Testis (tissue), 2 donors: ENCODE data around the gene WFS1.

Experiments
- POLR2A ChIP-seq: fragments of 450-650 bp; IDR thresholded peaks from one replicate; pipeline ENCODE4 v1.6.1; 2017; ENCODE audit warnings: antibody characterized with exemption, mild to moderate bottlenecking, moderate library complexity
- TF ChIP-seq, protein P1 (sequence below), 3 experiments: fragments of 450-650 bp in 2 of 3; fragments of 200-600 bp in 1 of 3; sonication (generic) in 1 of 3; IDR thresholded peaks; one replicate each; pipeline ENCODE4 v1.5.1; 2016 to 2019; ENCODE audit warnings: antibody characterized with exemption in 3 of 3, mild to moderate bottlenecking in 2 of 3, moderate library complexity in 1 of 3

DNA sequence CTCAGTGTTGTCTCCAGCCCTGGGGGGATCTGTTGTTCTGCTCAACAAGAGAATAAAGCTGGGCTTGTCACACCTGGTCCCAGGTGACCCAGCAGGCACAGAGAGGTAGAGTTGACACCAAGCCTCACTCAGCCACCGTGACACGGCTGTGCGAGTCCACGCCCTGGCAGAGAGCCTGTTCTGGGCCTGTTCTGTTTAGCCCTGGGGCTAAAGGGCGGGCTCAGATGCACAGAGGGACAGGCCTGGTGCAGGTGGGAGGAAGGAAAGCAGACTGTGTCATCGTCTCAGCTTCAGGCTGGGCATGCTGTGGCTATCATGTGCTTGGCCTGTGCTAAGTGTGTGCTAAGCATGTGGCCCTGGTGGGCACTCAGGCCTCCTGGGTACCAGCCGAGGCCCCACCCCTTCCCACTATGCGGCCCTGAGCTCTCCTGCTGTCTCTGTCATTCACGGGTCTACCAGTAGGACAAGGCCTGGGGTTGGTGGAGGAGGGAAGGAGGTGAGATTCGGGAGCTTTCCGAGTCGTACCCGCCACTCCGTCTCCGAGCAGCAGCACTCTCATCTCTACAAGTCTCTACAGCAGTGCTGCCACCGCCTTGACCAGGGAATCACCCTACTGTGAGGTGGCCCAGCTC lies 10.8 kb downstream of the WFS1 start:
- TF ChIP-seq, protein P1, sequence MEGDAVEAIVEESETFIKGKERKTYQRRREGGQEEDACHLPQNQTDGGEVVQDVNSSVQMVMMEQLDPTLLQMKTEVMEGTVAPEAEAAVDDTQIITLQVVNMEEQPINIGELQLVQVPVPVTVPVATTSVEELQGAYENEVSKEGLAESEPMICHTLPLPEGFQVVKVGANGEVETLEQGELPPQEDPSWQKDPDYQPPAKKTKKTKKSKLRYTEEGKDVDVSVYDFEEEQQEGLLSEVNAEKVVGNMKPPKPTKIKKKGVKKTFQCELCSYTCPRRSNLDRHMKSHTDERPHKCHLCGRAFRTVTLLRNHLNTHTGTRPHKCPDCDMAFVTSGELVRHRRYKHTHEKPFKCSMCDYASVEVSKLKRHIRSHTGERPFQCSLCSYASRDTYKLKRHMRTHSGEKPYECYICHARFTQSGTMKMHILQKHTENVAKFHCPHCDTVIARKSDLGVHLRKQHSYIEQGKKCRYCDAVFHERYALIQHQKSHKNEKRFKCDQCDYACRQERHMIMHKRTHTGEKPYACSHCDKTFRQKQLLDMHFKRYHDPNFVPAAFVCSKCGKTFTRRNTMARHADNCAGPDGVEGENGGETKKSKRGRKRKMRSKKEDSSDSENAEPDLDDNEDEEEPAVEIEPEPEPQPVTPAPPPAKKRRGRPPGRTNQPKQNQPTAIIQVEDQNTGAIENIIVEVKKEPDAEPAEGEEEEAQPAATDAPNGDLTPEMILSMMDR (IDR thresholded peaks at IDR 0.05): no peak
- TF ChIP-seq POLR2A: no peak
